Esophagus mucosa (tissue), 1 donor: ENCODE measurements around the gene TCOF1. TPM values are rescaled to one million over a fixed set of nuclear protein-coding genes. Genes with fewer than 3 reads are reported as not detected.
"Not testable (repeated sequence)": the region's sequence is repeated elsewhere in the genome, so short reads cannot be mapped to it uniquely, and the experiment has no call there.

ENCODE experiments used
- ATAC-seq: fragments of 200-7000 bp; cut with Tn5 transposase; one replicate; pipeline ENCODE4 v1.9.1; 2020
- total RNA-seq: library from RNA; stranded (reverse); gene quantifications from one replicate; pipeline ENCODE4 v1.2.4, GENCODE V29; 2023
- donor health status: DM: yes; HTN: yes; CAD: no.

The TCOF1 gene
- total RNA-seq, 1 donor from 2014 or later, result 24.8 TPM

DNA sequence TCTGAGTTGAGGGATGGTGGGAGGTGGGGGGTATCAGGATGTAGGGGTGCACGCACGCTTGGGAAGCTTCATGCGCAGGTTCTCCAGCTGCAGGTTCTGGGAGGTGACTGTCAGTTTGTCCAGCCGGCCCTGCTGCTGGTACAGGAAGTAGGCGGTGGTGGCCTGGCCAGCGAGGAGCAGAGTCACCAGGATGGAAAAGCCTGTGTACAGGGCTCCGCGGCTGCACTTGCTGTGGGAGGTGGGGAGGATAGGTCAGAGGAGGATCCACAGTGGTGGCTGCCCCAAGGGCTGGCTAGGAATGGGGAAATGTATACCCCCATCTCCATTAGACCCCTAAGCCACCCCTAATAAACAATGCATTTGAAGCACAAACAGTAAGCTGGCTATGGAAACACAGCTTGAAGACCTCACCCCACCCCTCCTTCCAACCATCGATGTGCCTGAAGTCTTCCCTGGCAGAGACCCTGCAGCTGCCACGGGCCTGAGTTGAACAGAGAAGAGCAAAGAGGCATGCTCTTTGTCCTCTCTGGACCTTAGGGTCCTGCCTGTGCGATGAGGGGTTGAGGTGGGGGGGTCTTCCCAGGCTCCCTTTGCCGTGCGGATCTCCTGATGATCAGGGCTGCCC is 49.7 kb downstream of the TCOF1 start:
- ATAC-seq, result no peak

DNA sequence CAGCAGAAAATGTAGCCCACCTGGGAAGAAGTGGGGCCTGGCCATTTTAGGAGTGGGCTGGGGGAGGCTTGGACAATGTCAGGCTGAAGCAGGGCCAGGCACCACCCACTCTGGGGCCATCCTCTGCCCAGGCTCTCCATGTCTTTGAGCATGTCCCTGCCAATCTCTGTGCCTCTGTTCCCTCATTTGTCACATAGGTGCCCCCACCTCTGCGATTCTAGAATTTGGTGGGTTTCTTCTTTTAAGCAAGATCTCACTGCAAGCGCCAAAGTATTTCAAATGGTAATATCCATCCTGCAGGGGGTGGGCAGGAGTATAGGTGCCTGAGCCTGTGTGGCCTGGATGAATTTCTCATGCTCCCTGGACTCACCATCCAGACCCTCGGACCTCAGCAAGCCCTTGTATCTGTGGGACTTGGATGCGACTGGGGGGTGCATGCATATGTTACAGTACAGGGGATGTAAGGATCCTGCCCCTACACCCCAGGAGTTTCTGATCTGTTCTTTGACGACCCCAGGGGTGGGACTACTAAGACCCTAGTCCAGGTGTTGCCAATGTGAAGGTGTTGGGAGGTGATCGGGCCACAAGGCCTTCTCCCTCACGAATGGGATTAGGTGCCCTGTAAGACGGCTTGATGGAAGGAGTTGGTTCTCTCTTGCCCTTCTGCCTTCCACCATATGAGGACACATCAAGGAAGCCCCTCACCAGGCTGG is 50.9 kb downstream of the TCOF1 start:
- no peak for ATAC-seq

GRCh38 chr5:150409638-150410523 is 52.4 kb downstream of the TCOF1 start:
- peak; percentile 81 for ATAC-seq

DNA sequence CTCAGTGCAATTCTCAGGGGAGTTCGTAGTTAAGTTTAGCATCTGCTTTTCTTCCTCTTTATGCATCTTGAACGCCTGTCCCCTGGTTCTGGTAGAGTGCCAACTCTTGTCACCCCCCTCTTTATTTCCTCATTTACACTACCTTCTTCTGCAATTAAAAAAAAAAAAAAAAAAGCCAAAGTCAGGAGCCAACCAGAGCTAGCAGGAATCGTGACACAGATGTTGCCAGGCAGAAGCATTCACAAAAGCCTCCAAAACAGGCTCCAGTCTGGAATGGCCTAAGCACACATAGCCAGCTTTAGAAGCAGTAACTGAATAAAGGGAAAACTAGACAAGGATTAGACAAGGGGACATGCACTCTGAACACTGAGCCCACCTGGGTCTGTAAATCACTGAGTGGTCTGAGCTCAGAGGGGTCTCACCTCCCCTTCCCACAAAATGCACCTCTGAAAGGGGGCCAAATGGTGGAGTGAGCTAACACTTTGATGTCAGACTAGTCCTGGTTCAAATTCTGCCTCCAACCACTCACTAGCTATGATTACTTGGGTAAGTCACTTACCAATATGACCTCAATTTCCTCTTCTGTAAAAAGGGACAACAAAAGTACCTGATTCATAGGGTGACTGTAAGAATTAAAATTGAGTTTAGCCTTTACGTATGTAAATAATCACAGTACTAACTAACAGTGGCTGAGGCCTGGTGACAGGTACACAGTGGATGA is 53.2 kb downstream of the TCOF1 start:
- ATAC-seq, result peak; percentile 62

DNA sequence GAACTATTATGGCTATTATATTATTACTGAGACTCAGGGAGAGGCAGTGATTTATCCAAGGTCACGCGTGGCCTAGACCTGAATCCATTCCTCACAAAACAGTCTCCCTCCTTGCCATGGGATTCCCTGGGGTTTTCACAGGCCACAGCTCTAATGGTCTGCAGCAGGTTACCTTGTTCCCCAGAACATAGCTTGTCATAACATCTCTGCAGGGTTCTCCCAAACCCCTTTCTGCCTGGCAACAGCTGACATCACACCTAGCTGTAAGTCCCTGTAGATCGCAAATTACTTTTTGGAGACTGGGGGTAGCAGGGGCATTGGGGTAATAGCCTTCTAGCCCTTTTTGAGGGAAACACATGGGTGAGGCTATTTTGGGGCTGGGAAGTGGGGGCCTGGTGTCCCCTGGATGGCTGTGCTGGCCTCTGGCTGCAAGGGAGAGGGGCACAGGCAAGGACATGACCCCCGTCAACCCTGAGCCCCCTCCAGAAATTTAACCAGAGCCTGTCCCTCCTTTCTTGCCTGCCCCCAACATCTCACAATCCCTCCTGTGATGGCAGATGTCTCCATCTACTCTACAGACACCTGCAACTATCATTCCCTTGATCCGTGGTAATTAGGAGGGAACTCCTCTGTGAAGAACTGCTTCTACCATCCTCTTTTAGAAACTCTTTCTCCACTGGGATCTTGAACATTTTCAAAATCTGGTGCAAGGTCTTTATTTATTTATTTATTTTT is 53.9 kb downstream of the TCOF1 start:
- peak; percentile 4 for ATAC-seq

GRCh38 chr5:150412319-150413175 is 55.0 kb downstream of the TCOF1 start, which contains the start of gene CD74:
Gene CD74, minus strand, starts transcription at chr5:150412910. Its CDS starts 161 bp downstream, at chr5:150412749.
- ATAC-seq, result peak; percentile 77

DNA sequence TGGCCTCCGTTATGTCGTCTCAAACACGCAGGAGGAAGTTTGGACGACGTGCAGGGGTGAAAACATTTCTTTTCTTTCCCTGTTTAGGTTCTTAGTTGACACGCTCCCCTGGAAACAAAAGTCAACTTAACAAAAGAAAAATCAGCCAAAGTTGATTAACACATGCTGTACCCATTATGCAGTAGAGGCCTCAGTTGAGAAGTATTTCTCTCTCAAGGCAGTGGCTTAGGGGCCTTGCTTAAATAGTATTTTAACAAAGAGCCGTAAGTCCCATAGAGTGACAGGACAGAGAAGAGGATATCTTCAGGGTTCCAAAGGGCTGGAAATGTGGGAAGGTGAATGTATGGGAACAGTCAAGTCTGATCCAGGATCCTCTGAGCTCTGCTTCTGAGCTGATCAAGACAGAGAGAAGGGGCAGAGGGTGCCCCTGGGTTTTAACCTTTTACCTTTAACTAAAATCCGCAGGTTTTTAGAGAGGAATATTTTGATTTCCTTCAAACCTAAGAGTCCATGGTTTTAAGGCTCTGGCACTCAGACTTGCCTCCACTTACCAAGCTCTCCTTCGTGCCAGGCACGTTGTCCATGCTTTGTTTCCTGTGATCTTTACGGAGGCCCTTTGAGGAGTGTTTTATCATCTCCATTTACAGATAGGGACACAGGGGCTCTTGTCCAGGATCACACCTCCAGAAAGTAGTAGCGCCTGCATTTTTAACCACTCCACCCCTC is 55.8 kb downstream of the TCOF1 start:
- no peak for ATAC-seq

GRCh38 chr5:150413902-150414790 is 56.6 kb downstream of the TCOF1 start:
- ATAC-seq, result not testable (repeated sequence)

DNA sequence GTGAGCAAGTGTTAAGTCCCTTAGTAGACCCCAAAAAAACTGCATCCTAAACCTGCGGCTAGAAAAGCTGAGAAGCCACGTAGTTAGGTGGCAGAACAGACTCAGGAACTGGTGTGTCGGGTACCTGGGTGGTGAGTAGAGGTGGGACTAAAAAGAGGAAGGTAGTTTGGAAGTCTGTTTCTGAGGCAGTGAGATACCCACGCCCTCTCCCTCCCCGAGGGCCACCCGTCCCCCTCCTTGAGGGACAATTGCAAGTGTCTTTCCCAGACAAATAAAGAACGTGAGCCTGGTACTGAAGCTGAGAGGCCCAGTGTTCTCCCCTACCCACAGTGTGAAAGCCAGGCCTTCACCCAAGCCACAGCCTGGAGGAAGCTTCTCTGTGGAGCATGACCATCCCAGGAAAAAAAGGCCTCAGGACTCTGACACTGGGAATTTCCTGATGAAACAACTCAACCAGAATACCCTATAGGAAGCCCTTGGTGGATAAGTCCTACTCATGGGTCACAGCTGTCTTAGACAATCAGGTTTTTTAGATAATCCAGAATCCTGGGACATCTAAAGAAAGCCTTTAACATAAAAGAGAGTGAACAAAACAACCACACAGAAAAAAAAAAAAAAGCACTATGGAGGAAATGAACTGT is 62.3 kb downstream of the TCOF1 start:
- peak; percentile 65 for ATAC-seq

- no peak for ATAC-seq
Measured at GRCh38 chr5:150422075-150422474, 64.6 kb downstream of the TCOF1 start.

DNA sequence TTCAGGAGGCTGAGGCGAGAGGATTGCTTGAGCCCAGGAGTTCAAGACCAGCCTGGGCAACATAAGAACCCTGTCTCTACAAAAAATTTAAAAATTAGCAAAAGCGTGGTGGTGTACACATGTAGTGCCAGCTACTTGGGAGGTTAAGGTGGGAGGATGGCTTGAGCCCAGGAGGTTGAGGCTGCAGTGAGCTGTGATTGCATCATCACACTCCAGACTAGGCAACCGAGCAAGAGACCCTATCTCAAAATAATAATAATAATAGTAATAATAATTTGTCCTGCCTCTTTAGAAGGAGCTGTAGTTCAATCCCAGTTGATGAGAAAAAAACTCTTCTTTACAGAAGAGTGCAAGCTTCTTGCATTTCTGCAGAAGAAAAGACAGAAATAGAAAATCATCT is 65.3 kb downstream of the TCOF1 start:
- ATAC-seq, result no peak

GRCh38 chr5:150426165-150426564 is 68.7 kb downstream of the TCOF1 start:
- not testable (repeated sequence) for ATAC-seq

- no peak for ATAC-seq
Measured at GRCh38 chr5:150428106-150428876, 70.8 kb downstream of the TCOF1 start.

- no peak for ATAC-seq
Measured at GRCh38 chr5:150428978-150429377, 71.5 kb downstream of the TCOF1 start.

DNA sequence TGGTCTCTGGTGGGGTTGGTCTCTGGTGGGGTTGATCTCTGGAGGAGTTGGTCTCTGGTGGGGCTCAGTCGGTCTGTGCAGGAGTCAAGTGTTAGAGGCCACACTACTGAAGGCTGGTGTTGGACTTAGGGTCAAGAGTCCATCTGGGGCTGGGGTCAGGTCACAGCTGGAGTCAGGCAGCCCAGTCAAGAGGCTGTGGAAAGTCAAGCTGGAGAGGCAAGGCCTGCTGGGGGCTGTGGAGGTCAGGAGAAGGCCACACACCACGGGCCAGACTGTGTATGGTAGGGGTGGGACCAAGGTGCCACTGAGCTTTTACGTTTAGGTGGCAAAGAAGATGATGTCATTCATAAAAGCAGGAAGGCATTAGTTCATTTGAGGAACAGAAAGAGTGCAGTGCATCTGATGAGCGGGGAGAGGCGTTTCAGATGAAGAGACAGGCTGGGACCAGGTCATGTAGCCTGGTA is 71.9 kb downstream of the TCOF1 start:
- ATAC-seq, result no peak

GRCh38 chr5:150431048-150431447 is 73.6 kb downstream of the TCOF1 start:
- peak; percentile 56 for ATAC-seq

GRCh38 chr5:150431574-150431973 is 74.1 kb downstream of the TCOF1 start:
- no peak for ATAC-seq

DNA sequence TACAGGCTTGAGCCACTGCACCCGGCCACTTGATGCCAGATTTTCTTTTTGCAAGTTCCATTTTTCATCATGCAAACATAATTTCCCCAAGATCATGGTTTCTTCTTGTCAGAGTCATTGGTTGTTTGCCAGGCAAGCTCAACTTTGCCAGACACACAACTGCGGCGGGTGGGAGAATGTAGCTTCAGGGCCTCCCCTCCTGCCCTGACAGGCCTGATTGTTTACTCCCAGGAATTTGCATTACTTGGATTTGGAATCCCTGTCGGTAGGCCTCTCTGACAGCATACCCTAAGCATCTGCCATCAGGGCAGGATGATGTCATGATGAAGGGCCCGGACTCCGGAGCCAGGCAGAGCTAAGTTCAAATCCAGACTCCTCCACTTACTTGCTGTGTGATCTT is 77.0 kb downstream of the TCOF1 start:
- ATAC-seq, result peak; percentile 49
